GM19025 (cell line): ENCODE results near the gene ELMO1.

Source experiments
- ATAC-seq: cut with Tn5 transposase; IDR thresholded peaks from one replicate; pipeline ENCODE4 v1.9.1; 2021; ENCODE audit warnings: mild to moderate bottlenecking, low read depth, moderate library complexity; ENCODE audit not compliant: unreplicated experiment

Gene ELMO1

DNA sequence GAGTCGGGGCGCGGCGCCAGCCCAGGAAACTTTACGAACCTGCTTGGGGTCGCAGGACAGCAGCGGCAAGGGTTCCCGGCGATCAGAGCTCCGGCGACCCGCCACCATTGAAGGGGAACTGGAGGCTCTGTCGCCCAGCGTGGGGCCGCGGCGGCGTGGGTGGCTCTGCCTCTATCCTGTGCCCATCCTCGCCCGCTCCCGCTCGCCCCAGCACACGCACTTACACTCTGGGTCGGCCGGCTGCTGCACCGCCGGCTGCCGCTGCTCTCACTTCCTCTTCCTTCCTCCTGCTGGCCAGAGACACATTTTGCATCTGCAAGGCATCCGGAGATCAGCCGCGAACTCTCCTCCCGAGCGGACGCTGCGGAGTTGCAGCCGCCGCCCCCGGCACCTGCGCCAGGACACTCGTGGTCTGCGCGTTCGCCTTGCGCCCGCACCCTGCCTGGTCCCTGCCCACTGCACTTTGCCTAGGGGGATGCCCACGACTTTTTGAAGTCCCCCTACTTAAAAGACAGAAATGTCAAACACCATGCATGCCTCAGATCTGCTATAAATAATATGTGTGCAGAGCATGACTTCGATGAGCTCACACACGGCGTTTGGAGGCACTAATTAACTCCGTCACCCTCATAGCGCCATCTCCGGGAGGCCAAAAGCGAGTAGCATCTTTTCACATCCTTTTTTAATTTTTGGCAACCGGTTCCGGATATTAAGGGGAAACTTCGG, at the start of gene ELMO1:
TSS of gene ELMO1 (minus strand) at position 229 of the 726 bp plus-strand sequence. CDS start 106,174 bp downstream, outside the sequence.
- ATAC-seq, result peak; percentile 98

- ATAC-seq, result no peak
Observed at GRCh38 chr7:37497576-37497975, 48.9 kb upstream of the ELMO1 start.

- no peak for ATAC-seq
Observed at GRCh38 chr7:37495574-37496184, 47.0 kb upstream of the ELMO1 start.

GRCh38 chr7:37494926-37495325, 46.3 kb upstream of the ELMO1 start:
- no peak for ATAC-seq

GRCh38 chr7:37493810-37494209, 45.1 kb upstream of the ELMO1 start:
- ATAC-seq, result no peak

DNA sequence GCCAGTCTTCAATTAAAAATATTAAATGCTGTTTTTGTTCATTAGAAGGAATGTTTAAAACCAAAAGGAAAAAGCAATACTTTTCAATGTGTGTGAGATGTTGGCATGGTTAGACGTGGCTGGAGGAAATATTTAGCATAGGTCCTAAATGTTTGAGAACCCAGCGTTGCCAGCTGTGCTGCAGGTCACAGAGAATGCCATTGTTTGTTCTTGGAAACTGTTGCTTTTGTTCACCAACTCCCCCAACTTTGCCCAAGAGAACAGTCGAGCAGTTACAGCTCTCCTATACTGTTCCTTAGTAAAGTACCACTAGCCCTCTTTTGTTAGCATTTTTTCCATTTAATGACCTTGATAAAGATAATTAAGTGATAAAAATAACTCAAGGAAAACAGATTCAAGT, 44.5 kb upstream of the ELMO1 start:
- no peak for ATAC-seq

GRCh38 chr7:37491919-37492694, 43.4 kb upstream of the ELMO1 start:
- ATAC-seq, result no peak

GRCh38 chr7:37489703-37490102, 41.0 kb upstream of the ELMO1 start:
- no peak for ATAC-seq

DNA sequence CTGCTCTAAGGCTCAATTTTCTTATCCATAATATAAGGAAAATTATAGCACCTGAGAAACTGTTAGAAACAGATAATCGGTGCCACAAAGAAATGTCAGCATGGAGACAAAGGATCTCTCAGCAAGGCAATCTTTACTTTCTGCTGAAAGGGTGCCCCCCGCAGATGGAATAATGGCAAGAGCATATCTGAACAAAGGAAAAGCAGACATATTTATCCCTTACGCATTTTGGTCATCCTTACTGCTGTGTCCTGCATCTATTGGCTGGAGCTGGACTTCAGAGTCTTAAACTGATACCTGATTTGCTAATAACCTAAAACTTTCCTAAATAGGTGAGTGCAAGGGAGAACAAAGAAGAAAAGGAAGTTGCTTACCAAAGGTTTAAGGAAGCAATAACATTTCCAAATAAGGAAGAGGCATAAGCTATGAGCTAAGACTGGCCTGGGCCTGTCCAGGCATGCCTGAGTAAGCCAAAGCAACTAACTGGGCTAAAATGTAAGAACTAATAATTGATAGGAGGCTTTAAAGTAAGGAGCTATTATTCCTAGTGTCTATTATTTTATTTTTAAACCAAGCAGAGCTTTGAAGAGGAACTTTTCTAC, 39.6 kb upstream of the ELMO1 start:
- no peak for ATAC-seq

DNA sequence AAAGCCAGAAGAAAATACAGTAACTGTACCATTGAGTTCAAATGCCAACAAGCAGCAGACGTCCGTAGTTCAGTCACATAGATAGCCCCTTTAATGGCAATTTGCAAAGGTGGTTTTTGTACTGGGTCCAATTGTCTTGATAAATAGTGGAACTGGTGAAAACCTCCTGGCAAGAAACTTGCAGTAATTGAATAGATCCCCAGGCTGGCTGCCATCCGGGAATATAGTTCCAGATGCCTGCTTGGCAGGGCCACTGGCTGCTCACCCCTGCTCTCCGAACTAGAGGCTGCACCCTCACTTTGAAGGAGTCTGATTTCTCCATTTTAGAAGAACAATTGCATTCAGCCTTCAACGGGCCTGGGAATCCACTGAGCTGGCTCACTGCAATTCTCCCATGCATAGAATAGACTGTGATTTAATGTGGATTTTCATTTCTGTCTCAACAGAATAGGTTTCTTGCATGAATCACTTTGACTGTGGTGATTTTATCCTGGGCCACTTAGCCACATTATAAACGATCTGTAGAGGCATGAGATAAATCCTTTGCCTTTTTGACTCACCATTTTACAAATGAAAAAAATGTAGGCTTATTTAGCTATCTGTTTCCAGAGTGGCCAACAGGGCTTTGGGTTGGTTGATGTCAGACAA, 35.9 kb upstream of the ELMO1 start:
- no peak for ATAC-seq

GRCh38 chr7:37483627-37484026, 35.0 kb upstream of the ELMO1 start:
- no peak for ATAC-seq

DNA sequence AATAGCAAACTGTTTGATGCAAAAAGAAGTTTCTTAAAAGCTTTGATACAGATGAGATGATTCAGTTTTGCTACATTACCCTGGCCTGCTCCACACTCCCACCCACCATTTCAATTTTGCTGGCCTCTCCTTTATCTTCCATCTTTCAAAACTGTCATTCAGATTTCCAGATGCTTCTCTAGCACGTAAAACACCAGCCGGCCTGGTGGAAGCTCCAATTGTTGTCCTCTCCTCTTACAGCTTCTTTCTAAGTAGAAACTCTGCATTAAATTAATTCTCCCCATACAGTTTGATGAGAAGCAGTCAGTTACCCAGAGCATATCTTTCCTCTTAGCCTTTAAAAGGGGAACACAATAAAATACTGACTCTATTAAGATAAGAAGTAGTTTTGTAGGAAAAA, 34.3 kb upstream of the ELMO1 start:
- ATAC-seq, result no peak

GRCh38 chr7:37482505-37482904, 33.8 kb upstream of the ELMO1 start:
- ATAC-seq, result no peak

DNA sequence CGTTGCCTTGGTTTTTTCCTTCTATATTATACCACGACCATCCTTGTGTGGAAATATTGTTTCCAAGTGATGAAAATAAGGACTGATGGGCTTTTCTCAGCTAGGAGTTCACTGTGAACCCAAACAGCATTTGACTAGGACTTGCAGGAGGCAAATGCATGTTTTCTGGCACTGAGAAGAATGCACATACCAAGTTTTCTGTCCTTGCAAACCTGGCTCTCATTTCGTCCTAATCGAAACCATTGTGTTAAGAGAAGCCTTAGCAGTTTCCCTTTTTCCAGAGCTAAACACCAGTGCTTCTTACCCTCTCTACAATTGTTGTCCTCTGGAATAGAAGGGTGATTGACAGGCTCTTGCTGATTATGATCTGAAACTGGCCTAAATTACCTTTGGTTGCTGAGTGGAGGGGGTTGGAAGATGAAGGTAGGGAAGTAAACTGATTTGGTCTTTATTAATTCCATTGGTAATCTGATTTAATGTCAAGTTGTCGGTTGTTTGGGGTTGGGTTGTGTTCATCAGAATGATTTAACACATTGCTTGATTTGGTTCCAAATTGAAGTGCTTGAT, 33.1 kb upstream of the ELMO1 start:
- ATAC-seq, result no peak

GRCh38 chr7:37481154-37481553, 32.5 kb upstream of the ELMO1 start:
- no peak for ATAC-seq

DNA sequence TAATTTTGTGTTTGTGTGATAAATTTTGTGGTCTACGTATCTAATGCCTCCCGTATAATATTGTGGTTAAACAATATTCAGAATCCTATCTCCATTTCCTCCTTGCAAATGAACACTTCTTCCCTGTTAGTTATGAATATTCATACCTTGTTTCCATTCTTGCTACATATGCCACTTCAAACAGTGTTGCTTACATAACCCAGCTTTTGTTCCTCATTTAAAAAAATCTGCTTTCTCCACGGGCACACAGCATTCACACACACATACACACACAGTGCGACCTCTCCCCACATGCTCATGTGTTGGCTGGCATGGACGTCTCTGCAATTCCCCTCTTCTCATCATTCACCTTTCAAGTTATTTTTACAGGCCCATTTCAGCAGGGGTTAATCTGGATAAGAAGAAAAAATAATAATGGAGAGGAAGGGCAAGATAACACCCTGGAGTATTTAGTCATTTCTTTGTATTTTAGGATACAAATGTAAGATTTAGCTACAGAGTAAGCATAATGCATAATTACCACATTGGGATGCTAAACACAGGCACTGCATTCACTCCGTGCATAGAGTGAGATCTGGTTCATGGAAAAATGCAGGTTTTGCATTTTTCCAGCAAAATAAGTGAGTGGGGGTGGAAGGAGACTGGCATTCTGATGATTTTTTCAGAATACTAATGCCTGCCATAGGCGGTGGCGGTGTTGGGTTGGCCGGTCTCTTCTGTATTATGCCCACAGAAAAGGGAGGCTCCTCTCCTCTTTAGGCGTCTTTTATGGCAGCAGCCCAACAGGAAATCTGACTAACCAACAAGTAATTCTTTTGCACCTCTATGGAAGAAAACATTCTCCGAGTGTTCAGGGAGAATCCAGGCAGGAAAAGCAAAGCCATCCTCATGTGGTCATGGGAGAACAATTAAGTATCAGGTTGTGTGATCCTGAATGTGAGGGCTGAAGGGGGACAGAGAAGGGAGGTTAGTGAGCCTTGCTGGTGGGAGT, 31.7 kb upstream of the ELMO1 start:
- no peak for ATAC-seq

GRCh38 chr7:37476881-37477450, 28.3 kb upstream of the ELMO1 start:
- no peak for ATAC-seq

GRCh38 chr7:37476428-37476827, 27.8 kb upstream of the ELMO1 start:
- no peak for ATAC-seq

- no peak for ATAC-seq
Observed at GRCh38 chr7:37475646-37476045, 27.0 kb upstream of the ELMO1 start.
